Adrenal gland (tissue), 5 donors: ENCODE results near the gene HOPX.

Experiments
- POLR2A ChIP-seq, 2 donors: fragments of 450-650 bp; IDR thresholded peaks; one replicate each; pipeline ENCODE4 v1.6.1; 2017; ENCODE audit warnings: antibody characterized with exemption in 2 of 2, mild to moderate bottlenecking in 2 of 2, moderate library complexity in 1 of 2
- TF ChIP-seq, protein P1 (sequence below), 6 experiments: fragments of 450-650 bp in 4 of 6; fragments of 200-600 bp in 2 of 6; sonication (generic) in 1 of 6; IDR thresholded peaks; 1 replicate in 5 of 6; 2 replicates in 1 of 6; pipeline versions ENCODE4 v1.5.1 to v1.8.0; 2016 to 2021; ENCODE audit warnings: antibody characterized with exemption in 6 of 6, mild to moderate bottlenecking in 2 of 6, moderate library complexity in 1 of 6
- donor health status: DM: no; HTN: no; CAD: no.

- TF ChIP-seq POLR2A (IDR thresholded peaks at IDR 0.05): no peak
- TF ChIP-seq, protein P1, sequence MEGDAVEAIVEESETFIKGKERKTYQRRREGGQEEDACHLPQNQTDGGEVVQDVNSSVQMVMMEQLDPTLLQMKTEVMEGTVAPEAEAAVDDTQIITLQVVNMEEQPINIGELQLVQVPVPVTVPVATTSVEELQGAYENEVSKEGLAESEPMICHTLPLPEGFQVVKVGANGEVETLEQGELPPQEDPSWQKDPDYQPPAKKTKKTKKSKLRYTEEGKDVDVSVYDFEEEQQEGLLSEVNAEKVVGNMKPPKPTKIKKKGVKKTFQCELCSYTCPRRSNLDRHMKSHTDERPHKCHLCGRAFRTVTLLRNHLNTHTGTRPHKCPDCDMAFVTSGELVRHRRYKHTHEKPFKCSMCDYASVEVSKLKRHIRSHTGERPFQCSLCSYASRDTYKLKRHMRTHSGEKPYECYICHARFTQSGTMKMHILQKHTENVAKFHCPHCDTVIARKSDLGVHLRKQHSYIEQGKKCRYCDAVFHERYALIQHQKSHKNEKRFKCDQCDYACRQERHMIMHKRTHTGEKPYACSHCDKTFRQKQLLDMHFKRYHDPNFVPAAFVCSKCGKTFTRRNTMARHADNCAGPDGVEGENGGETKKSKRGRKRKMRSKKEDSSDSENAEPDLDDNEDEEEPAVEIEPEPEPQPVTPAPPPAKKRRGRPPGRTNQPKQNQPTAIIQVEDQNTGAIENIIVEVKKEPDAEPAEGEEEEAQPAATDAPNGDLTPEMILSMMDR (IDR thresholded peaks at IDR 0.05): no peak
These were observed 40.2 kb downstream of the HOPX start for GRCh38 chr4:56640621-56641493.
